Fibroblast of lung (primary cell): ENCODE results near the gene CADPS.

Source experiments
- EZH2 ChIP-seq: IDR thresholded peaks from 2 replicates; pipeline ENCODE4 v1.5.1; 2012; ENCODE audit warnings: low read length, control low read depth, mild to moderate bottlenecking; ENCODE audit errors: missing control alignments
- TF ChIP-seq, protein P1 (sequence below), 2 donors: IDR thresholded peaks in 1 of 2; conservative IDR thresholded peaks in 1 of 2; 1 replicate in 1 of 2; 2 replicates in 1 of 2; pipeline ENCODE4 v1.5.1; 2011 to 2012; ENCODE audit warnings: low read length in 2 of 2, control low read depth in 1 of 2, inconsistent platforms in 1 of 2, low read depth in 1 of 2, mild to moderate bottlenecking in 1 of 2

DNA sequence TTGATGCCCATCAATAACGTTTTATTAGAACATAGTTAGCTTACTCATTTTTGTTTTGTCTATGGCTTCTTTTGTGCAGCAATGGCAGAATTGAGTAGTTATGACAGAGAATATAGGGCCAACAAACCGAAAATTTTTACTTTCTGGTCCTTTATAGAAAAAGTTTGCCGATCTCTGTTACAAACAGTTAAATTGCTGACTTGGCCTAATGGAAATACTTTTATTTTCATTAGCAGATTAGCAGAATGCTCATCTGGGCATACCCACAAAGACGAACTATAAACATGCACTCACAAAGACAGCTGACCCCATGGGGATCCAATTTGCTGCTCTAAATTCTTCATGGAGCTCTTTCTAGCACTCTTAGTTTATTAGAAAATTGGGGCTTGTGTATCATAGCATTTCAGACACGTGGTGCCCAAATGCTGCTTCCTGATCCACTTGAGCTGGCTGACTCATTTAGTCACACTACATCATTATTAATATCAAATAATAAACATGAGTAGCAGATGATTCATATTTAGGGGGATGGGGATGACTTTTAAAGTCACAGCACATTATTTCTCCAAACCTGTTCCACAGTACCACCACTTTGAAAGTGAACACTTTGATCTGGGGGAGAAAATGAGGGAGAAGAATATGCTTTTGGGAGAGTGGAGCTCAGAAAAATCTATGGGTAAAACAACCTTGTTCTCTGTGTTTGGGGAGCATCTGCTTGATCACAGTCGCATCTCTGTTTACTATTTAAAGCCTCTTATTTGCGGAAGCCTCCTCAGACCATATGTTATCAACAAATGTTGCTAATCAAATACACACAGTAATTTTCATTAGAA lies 273.8 kb downstream of the CADPS start:
- TF ChIP-seq, protein P1, sequence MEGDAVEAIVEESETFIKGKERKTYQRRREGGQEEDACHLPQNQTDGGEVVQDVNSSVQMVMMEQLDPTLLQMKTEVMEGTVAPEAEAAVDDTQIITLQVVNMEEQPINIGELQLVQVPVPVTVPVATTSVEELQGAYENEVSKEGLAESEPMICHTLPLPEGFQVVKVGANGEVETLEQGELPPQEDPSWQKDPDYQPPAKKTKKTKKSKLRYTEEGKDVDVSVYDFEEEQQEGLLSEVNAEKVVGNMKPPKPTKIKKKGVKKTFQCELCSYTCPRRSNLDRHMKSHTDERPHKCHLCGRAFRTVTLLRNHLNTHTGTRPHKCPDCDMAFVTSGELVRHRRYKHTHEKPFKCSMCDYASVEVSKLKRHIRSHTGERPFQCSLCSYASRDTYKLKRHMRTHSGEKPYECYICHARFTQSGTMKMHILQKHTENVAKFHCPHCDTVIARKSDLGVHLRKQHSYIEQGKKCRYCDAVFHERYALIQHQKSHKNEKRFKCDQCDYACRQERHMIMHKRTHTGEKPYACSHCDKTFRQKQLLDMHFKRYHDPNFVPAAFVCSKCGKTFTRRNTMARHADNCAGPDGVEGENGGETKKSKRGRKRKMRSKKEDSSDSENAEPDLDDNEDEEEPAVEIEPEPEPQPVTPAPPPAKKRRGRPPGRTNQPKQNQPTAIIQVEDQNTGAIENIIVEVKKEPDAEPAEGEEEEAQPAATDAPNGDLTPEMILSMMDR (conservative IDR thresholded peaks at IDR 0.05 in 1 of 2, IDR thresholded peaks at IDR 0.05 in 1 of 2; ENCODE audit: low read depth in 1 of 2, low read length in 2 of 2): no peak
- TF ChIP-seq EZH2: no peak
